ENCODE data around the gene MFN2. TPM values are rescaled to one million over a fixed set of nuclear protein-coding genes. Genes with fewer than 3 reads are reported as not detected.

Gene MFN2
- total RNA-seq, 1 experiment from 2014 or later = 56.8 TPM

DNA sequence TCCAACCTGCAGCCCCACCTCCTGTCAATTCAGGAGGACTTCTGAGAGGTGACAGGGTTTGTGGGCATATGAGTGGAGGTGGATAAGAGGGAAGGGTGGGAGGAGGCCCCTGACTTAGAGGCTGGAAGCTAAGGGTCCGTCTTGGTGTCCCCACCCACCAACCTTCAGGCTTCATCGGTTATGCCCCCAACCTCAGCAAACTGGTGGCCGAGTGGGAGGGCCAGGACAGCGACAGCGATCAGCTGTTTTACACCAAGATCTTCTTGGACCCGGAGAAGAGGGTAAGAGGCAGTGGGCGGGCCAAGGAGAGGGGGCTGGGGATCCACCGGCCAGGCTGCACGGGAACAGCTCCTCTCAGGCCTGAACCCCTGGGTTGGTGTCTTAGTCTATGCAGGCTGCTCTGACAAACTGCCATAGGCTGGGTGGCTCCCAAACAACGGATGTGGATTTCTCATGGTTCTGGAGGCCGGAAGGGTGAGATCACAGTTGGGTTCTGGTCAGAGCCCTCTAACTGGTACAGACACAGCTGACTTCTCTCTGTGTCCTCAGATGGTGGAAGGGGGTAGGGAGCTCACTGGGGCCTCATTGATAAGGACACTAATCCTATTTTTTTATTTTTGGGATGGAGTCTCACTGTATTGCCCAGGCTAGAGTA, 27.7 kb upstream of the MFN2 start:
- ATAC-seq (no peak), DNase-seq (ENCODE audit: low spot score) (no peak)
- peaks cover 42% of the 10 kb centered on the region for H3K36me3 Mint-ChIP-seq
- POLR2A ChIA-PET = no interaction called here
- TF ChIP-seq, protein P1, sequence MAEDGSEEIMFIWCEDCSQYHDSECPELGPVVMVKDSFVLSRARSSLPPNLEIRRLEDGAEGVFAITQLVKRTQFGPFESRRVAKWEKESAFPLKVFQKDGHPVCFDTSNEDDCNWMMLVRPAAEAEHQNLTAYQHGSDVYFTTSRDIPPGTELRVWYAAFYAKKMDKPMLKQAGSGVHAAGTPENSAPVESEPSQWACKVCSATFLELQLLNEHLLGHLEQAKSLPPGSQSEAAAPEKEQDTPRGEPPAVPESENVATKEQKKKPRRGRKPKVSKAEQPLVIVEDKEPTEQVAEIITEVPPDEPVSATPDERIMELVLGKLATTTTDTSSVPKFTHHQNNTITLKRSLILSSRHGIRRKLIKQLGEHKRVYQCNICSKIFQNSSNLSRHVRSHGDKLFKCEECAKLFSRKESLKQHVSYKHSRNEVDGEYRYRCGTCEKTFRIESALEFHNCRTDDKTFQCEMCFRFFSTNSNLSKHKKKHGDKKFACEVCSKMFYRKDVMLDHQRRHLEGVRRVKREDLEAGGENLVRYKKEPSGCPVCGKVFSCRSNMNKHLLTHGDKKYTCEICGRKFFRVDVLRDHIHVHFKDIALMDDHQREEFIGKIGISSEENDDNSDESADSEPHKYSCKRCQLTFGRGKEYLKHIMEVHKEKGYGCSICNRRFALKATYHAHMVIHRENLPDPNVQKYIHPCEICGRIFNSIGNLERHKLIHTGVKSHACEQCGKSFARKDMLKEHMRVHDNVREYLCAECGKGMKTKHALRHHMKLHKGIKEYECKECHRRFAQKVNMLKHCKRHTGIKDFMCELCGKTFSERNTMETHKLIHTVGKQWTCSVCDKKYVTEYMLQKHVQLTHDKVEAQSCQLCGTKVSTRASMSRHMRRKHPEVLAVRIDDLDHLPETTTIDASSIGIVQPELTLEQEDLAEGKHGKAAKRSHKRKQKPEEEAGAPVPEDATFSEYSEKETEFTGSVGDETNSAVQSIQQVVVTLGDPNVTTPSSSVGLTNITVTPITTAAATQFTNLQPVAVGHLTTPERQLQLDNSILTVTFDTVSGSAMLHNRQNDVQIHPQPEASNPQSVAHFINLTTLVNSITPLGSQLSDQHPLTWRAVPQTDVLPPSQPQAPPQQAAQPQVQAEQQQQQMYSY (CRISPR knock-in tag; IDR thresholded peaks at IDR 0.05) = peak; percentile 79
- no peak for TF ChIP-seq JAZF1 (CRISPR knock-in tag; IDR thresholded peaks at IDR 0.05)
- H3K4me3 Mint-ChIP-seq = no peak overlapping the region
- CTCF ChIA-PET = interaction anchor here (1.7 kb wide), 1 partner anchor 14 kb away, joined by 5 read pairs; no protein-coding TSS in a partner anchor
- no peaks in the 10 kb centered on the region for H3K27me3 Mint-ChIP-seq (ENCODE audit: low read depth)
- peaks cover 4% of the 10 kb centered on the region for H3K9me3 Mint-ChIP-seq
- H3K27ac Mint-ChIP-seq = no peak overlapping the region
- H3K4me1 Mint-ChIP-seq = peaks cover 3% of the 10 kb centered on the region; the same call in 1 of the 2 replicates

DNA sequence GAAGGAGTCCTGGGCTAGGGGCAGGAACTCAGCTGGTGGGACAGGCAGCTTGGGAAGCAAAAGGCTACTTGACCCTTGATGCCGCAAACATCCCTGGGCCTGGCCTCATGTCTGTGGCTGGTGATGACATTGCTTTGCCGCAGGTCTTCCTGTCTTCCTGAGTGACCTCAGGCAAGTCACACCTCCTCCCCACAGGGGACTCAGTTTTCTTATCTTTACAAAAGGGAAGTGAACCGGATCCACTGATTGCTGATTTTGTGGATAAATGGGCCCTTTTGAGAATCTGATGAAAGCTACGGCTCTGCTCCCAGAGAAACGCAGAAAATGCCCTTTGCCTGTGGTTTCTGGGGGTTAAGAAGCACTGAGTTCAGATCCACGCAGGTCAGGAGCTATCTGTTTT, 25.0 kb upstream of the MFN2 start:
- peaks cover 26% of the 10 kb centered on the region for H3K36me3 Mint-ChIP-seq
- no peak overlapping the region for H3K4me3 Mint-ChIP-seq
- DNase-seq (ENCODE audit: low spot score) = no peak
- no peak for ATAC-seq
- no peaks in the 10 kb centered on the region for H3K9me3 Mint-ChIP-seq
- H3K27me3 Mint-ChIP-seq (ENCODE audit: low read depth) = no peaks in the 10 kb centered on the region
- no peaks in the 10 kb centered on the region for H3K4me1 Mint-ChIP-seq
- no peak overlapping the region for H3K27ac Mint-ChIP-seq
- TF ChIP-seq SMAD3 (CRISPR knock-in tag; IDR thresholded peaks at IDR 0.05; ENCODE audit: borderline replicate concordance) (no peak), ZNF138 (CRISPR knock-in tag; conservative IDR thresholded peaks at IDR 0.05) (no peak), ZNF121 (CRISPR knock-in tag; IDR thresholded peaks at IDR 0.05) (no peak), ZNF396 (CRISPR knock-in tag; IDR thresholded peaks at IDR 0.05; ENCODE audit: borderline replicate concordance) (no peak), ZNF219 (CRISPR knock-in tag; IDR thresholded peaks at IDR 0.05; ENCODE audit: borderline replicate concordance) (no peak), NFATC4 (CRISPR knock-in tag; IDR thresholded peaks at IDR 0.05) (no peak), TCF7 (CRISPR knock-in tag; IDR thresholded peaks at IDR 0.05; ENCODE audit: low read depth) (no peak)
- TF ChIP-seq, protein P2, sequence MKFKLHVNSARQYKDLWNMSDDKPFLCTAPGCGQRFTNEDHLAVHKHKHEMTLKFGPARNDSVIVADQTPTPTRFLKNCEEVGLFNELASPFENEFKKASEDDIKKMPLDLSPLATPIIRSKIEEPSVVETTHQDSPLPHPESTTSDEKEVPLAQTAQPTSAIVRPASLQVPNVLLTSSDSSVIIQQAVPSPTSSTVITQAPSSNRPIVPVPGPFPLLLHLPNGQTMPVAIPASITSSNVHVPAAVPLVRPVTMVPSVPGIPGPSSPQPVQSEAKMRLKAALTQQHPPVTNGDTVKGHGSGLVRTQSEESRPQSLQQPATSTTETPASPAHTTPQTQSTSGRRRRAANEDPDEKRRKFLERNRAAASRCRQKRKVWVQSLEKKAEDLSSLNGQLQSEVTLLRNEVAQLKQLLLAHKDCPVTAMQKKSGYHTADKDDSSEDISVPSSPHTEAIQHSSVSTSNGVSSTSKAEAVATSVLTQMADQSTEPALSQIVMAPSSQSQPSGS (CRISPR knock-in tag; IDR thresholded peaks at IDR 0.05; ENCODE audit: borderline replicate concordance, low read depth) = no peak
- TF ChIP-seq, protein P3, sequence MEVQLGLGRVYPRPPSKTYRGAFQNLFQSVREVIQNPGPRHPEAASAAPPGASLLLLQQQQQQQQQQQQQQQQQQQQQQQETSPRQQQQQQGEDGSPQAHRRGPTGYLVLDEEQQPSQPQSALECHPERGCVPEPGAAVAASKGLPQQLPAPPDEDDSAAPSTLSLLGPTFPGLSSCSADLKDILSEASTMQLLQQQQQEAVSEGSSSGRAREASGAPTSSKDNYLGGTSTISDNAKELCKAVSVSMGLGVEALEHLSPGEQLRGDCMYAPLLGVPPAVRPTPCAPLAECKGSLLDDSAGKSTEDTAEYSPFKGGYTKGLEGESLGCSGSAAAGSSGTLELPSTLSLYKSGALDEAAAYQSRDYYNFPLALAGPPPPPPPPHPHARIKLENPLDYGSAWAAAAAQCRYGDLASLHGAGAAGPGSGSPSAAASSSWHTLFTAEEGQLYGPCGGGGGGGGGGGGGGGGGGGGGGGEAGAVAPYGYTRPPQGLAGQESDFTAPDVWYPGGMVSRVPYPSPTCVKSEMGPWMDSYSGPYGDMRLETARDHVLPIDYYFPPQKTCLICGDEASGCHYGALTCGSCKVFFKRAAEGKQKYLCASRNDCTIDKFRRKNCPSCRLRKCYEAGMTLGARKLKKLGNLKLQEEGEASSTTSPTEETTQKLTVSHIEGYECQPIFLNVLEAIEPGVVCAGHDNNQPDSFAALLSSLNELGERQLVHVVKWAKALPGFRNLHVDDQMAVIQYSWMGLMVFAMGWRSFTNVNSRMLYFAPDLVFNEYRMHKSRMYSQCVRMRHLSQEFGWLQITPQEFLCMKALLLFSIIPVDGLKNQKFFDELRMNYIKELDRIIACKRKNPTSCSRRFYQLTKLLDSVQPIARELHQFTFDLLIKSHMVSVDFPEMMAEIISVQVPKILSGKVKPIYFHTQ (CRISPR knock-in tag; IDR thresholded peaks at IDR 0.05) = no peak
- TF ChIP-seq, protein P4, sequence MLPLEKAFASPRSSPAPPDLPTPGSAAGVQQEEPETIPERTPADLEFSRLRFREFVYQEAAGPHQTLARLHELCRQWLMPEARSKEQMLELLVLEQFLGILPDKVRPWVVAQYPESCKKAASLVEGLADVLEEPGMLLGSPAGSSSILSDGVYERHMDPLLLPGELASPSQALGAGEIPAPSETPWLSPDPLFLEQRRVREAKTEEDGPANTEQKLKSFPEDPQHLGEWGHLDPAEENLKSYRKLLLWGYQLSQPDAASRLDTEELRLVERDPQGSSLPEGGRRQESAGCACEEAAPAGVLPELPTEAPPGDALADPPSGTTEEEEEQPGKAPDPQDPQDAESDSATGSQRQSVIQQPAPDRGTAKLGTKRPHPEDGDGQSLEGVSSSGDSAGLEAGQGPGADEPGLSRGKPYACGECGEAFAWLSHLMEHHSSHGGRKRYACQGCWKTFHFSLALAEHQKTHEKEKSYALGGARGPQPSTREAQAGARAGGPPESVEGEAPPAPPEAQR (CRISPR knock-in tag; IDR thresholded peaks at IDR 0.05) = no peak
- ChIA-PET CTCF (no interaction called here), POLR2A (no interaction called here)
